ENCODE data around the gene EFHB. TPM values are rescaled to one million over a fixed set of nuclear protein-coding genes. Genes with fewer than 3 reads are reported as not detected.
A peak's percentile ranks its signal among the peaks of the same experiment; 100 is the strongest.

EFHB gene, protein sequence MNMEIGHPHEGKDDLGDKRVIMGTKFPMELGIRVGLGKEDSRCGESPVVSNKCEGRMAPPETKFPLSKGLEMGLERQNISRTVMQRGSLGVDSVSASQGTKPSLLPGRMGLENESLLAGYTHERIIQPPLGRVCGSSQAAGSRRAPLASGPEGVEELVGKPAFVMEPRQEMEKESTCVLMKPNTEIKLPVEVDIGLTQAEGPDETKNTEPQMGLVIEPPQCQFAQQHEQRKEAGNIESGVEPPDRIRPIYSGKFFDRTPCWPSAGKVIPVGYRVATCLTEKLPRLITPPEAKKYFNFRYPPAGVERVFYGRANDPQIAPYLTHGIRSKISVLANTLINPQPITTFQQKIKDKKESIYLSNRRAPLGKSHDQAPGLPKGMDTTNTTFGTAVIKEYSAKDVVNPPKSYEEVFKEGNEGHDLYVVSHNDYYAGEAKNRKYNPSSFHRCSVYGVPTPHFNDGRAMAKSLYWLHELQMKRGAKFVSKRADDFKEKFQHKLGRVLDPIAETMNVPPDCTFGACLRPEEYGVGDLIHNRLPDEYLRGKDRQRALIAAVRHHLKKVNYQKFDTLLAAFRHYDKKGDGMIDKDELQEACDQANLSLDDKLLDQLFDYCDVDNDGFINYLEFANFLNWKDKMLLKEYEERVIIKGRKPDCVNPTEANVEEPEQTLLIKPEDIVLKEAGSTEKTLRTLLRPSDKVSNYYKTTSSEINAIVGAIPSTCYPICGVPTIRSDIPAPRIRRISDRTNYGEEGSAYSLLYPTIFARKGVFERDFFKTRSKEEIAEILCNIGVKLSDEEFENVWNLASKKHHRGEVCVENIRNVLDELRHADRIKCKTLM
- total RNA-seq, result 1 to 10 TPM in 1 of 6 experiments, under 1 TPM in 1, not detected in 4; 0.70 to 1.3 TPM
- long read RNA-seq, result 0 reads

- no peaks in the 10 kb centered on the region for H3K4me1 ChIP-seq
- intact Hi-C loops (cut with DNase I), result no loop called here
- DNase-seq (peak in 1 of 3 donors; percentile 32), ATAC-seq (peak; percentile 28 to 41 (median 36))
- no peaks in the 10 kb centered on the region for H3K36me3 ChIP-seq
- H3K27me3 ChIP-seq, result no peaks in the 10 kb centered on the region
- H3K27ac ChIP-seq, result no peak within 1 kb of the TSS
- TF ChIP-seq POLR2A (IDR thresholded peaks at IDR 0.05), result no peak
- TF ChIP-seq, protein P1, sequence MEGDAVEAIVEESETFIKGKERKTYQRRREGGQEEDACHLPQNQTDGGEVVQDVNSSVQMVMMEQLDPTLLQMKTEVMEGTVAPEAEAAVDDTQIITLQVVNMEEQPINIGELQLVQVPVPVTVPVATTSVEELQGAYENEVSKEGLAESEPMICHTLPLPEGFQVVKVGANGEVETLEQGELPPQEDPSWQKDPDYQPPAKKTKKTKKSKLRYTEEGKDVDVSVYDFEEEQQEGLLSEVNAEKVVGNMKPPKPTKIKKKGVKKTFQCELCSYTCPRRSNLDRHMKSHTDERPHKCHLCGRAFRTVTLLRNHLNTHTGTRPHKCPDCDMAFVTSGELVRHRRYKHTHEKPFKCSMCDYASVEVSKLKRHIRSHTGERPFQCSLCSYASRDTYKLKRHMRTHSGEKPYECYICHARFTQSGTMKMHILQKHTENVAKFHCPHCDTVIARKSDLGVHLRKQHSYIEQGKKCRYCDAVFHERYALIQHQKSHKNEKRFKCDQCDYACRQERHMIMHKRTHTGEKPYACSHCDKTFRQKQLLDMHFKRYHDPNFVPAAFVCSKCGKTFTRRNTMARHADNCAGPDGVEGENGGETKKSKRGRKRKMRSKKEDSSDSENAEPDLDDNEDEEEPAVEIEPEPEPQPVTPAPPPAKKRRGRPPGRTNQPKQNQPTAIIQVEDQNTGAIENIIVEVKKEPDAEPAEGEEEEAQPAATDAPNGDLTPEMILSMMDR (IDR thresholded peaks at IDR 0.05), result no peak
- H3K9me3 ChIP-seq, result no peaks in the 10 kb centered on the region
- no peak within 1 kb of the TSS for H3K4me3 ChIP-seq
- 13% methylated on average over 4 of the region's 5 CpGs for WGBS (ENCODE audit: insufficient coverage, low coverage, low lambda C conversion rate, missing lambda C conversion rate)
Observed at GRCh38 chr3:19934098-19934566, at the start of gene EFHB. Gene EFHB, minus strand, starts transcription at chr3:19934217. Its CDS starts 199 bp downstream, at chr3:19934018.

DNA sequence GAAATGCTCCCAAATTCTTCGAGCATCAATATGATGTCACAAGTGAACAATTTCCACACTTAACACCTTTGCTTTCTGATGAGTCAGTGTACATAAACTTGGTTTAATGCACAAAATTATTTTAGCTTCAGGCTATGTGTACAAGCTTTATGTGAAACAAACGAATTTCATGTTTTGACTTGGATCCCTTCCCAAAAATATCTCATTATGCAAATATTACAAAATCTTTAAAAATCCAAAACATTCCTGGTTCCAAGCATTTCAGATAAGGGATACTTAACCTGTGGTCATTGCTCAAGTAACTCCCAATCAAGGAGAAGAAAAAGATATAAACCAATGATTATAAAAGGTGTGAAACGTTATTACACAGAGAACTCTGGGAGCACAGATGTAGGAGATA is 38.0 kb upstream of the EFHB start:
- intact Hi-C loops (cut with DNase I), result no loop called here
- DNase-seq, result no peak
- TF ChIP-seq POLR2A (IDR thresholded peaks at IDR 0.05), result no peak
- TF ChIP-seq, protein P1 (IDR thresholded peaks at IDR 0.05), result no peak
- Histone ChIP-seq H3K9me3 (no peaks in the 10 kb centered on the region), H3K27ac (no peak overlapping the region), H3K4me3 (no peak overlapping the region), H3K4me1 (peaks cover 0 to 4% (median 2%) of the 10 kb centered on the region in 4 donors), H3K27me3 (no peaks in the 10 kb centered on the region), H3K36me3 (peaks cover 0 to 34% (median 15%) of the 10 kb centered on the region in 4 donors)
- ATAC-seq, result no peak
- WGBS (ENCODE audit: insufficient coverage, low coverage, low lambda C conversion rate, missing lambda C conversion rate), result 36% methylated on average over 3 of the region's 3 CpGs

DNA sequence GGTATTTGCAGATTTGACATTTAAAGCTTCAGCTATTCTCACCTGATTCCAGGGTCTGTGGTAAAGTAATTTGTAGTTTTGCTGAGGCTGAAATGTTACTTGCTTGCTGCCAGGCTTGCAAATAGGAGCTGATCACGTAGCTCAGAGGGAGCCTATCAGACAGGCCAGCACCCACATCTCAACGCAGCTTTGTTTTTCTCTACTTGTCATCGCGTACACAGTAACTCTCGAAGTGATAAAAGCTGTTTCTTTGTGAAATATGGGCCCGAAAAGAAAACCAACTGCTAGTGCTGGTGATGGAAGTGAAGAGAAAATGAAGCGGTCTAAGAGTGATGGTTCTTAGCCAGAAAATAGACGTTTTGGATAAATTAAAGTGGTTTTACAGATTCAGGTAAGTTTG is 36.3 kb upstream of the EFHB start:
- TF ChIP-seq, protein P1 (IDR thresholded peaks at IDR 0.05), result no peak
- TF ChIP-seq POLR2A (IDR thresholded peaks at IDR 0.05), result no peak
- peaks cover 0 to 16% (median 3%) of the 10 kb centered on the region in 4 donors for H3K36me3 ChIP-seq
- H3K27me3 ChIP-seq, result no peaks in the 10 kb centered on the region
- intact Hi-C loops (cut with DNase I), result no loop called here
- ATAC-seq (no peak), DNase-seq (no peak)
- H3K27ac ChIP-seq, result no peak overlapping the region
- H3K9me3 ChIP-seq, result no peaks in the 10 kb centered on the region
- peaks cover 0 to 7% (median 2%) of the 10 kb centered on the region in 4 donors for H3K4me1 ChIP-seq
- WGBS (ENCODE audit: insufficient coverage, low coverage, low lambda C conversion rate, missing lambda C conversion rate), result 81% methylated on average over 8 of the region's 8 CpGs
- no peak overlapping the region for H3K4me3 ChIP-seq

DNA sequence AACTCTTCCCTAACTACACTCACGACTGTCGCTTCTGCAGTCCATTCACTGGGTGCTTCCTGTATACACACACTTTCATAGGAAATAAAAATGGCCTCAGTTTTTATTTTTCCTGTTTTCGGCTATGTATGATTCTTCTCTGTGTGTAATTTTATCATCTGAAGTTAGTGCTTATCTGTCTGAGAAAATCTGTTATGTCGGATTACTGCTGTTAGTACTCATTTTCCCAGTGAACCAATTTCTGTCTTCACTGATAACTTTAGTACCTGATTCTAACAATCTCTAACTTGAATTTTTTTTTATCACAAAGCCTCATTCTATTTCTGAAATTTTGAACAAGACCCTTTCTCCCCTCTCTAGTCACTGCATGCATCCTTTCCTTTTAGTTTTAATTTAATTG is 33.8 kb upstream of the EFHB start:
- Histone ChIP-seq H3K4me1 (peaks cover 0 to 10% (median 2%) of the 10 kb centered on the region in 4 donors), H3K9me3 (no peaks in the 10 kb centered on the region), H3K4me3 (no peak overlapping the region), H3K36me3 (no peaks in the 10 kb centered on the region), H3K27ac (no peak overlapping the region), H3K27me3 (no peaks in the 10 kb centered on the region)
- WGBS (ENCODE audit: insufficient coverage, low coverage, low lambda C conversion rate, missing lambda C conversion rate), result 63% methylated on average over 4 of the region's 4 CpGs
- intact Hi-C loops (cut with DNase I), result no loop called here
- ATAC-seq, result no peak
- TF ChIP-seq POLR2A (IDR thresholded peaks at IDR 0.05), result no peak
- TF ChIP-seq, protein P1 (IDR thresholded peaks at IDR 0.05), result no peak
- no peak for DNase-seq

All from right lobe of liver (tissue), 6 donors.